DND-41 (cell line): ENCODE measurements around the gene MED12.

ENCODE experiments used
- ATAC-seq: fragments of 200-7000 bp; cut with Tn5 transposase; 3 replicates; pipeline ENCODE4 v1.9.1; 2021; ENCODE audit warnings: low read depth; ENCODE audit not compliant: insufficient read depth
- DNase-seq: peaks from one replicate; pipeline ENCODE4 v3.0.0-alpha.2; 2020
- H2AFZ ChIP-seq: 2 replicates; pipeline ENCODE4 v1.6.0; 2012; ENCODE audit warnings: low read depth, low read length
- H3K27ac ChIP-seq: 2 replicates; pipeline ENCODE4 v1.5.1; 2012; ENCODE audit warnings: low read length, inconsistent platforms
- H3K27me3 ChIP-seq: fragments of 200-600 bp; sonication (generic); 2 replicates; pipeline ENCODE4 v1.6.0; 2012; ENCODE audit warnings: low read length, mild to moderate bottlenecking, inconsistent platforms; ENCODE audit not compliant: insufficient read depth, poor library complexity
- H3K36me3 ChIP-seq: 2 replicates; pipeline ENCODE4 v1.5.1; 2012; ENCODE audit warnings: low read length, inconsistent platforms; ENCODE audit not compliant: insufficient read depth
- H3K4me1 ChIP-seq: 2 replicates; pipeline ENCODE4 v1.5.1; 2012; ENCODE audit warnings: mild to moderate bottlenecking, low read length; ENCODE audit not compliant: insufficient read depth
- H3K4me2 ChIP-seq: 2 replicates; pipeline ENCODE4 v1.6.0; 2012; ENCODE audit warnings: mild to moderate bottlenecking, moderate library complexity, low read length, inconsistent platforms; ENCODE audit not compliant: insufficient read depth
- H3K4me3 ChIP-seq, 2 experiments: fragments of 200-600 bp in 1 of 2; shearing (Covaris generic) in 1 of 2; 2 replicates each; pipeline ENCODE4 v1.5.1; 2012 to 2016; ENCODE audit warnings: inconsistent platforms in 2 of 2, low read length in 2 of 2, mild to moderate bottlenecking in 2 of 2, low read depth in 1 of 2, moderate library complexity in 1 of 2
- H3K79me2 ChIP-seq: 2 replicates; pipeline ENCODE4 v1.6.0; 2012; ENCODE audit warnings: low read length, inconsistent platforms; ENCODE audit not compliant: insufficient read depth
- H3K9ac ChIP-seq: 2 replicates; pipeline ENCODE4 v1.6.0; 2012; ENCODE audit warnings: low read depth, mild to moderate bottlenecking, inconsistent platforms, low read length, moderate library complexity
- H3K9me3 ChIP-seq: 2 replicates; pipeline ENCODE4 v1.5.1; 2012; ENCODE audit warnings: low read length, moderate library complexity, mild to moderate bottlenecking, inconsistent platforms; ENCODE audit not compliant: insufficient read depth, severe bottlenecking
- H4K20me1 ChIP-seq: 2 replicates; pipeline ENCODE4 v1.6.0; 2012; ENCODE audit warnings: low read length; ENCODE audit not compliant: insufficient read depth
- CTCF ChIP-seq: IDR thresholded peaks from 2 replicates; pipeline ENCODE4 v1.5.1; 2012; ENCODE audit warnings: borderline replicate concordance, low read length, moderate library complexity, mild to moderate bottlenecking; ENCODE audit not compliant: poor library complexity, severe bottlenecking; ENCODE audit errors: extremely low read depth
- EZH2 ChIP-seq: IDR thresholded peaks from 3 replicates; pipeline ENCODE4 v1.6.1; 2012; ENCODE audit warnings: borderline replicate concordance, low read depth, mild to moderate bottlenecking, moderate library complexity, low read length, inconsistent platforms; ENCODE audit not compliant: severe bottlenecking

MED12 gene

DNA sequence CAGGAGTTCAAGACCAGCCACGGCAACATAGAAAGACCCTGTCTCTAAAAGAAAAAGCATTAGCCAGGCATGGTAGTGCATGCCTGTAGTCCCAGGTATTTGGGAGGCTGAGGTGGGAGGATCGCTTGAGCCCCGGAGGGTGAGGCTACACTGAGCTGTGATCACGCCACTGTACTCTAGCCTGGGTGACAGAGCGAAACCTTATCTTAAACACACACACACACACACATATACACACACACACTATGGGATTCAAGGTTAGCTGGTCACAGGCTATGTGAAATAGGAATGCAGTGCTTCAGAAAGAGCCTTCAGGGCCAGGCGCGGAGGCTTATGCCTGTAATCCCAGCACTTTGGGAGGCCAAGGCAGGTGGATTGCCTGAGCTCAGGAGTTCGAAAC is 49.7 kb downstream of the MED12 start:
- H3K9ac ChIP-seq = no peak overlapping the region
- H3K4me1 ChIP-seq = no peaks in the 10 kb centered on the region
- no peaks in the 10 kb centered on the region for H4K20me1 ChIP-seq
- H3K4me3 ChIP-seq = no peak overlapping the region
- H3K79me2 ChIP-seq = peaks cover 7% of the 10 kb centered on the region; the same call in 1 of the 2 replicates
- TF ChIP-seq EZH2 = no peak
- TF ChIP-seq CTCF = no peak
- no peaks in the 10 kb centered on the region for H3K9me3 ChIP-seq
- no peaks in the 10 kb centered on the region for H3K27me3 ChIP-seq
- H3K27ac ChIP-seq = no peak overlapping the region
- no peak overlapping the region for H2AFZ ChIP-seq
- ATAC-seq (no peak), DNase-seq (no peak)
- H3K36me3 ChIP-seq = peaks cover 18% of the 10 kb centered on the region
- no peak overlapping the region for H3K4me2 ChIP-seq

DNA sequence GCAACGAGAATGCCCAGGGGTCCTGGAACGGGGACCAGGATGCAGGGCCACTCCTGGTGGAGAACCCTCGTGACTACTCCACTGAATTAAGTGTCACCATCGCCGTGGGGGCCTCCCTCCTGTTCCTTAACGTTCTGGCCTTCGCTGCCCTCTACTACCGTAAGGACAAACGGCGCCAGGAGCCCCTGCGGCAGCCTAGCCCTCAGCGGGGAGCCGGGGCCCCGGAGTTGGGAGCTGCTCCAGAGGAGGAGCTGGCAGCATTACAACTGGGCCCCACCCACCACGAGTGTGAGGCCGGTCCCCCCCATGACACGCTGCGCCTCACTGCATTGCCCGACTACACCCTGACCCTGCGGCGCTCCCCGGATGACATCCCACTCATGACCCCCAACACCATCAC is 51.2 kb downstream of the MED12 start:
- H3K36me3 ChIP-seq = peaks cover 19% of the 10 kb centered on the region
- no peak for TF ChIP-seq CTCF
- no peak for TF ChIP-seq EZH2
- H3K79me2 ChIP-seq = peaks cover 7% of the 10 kb centered on the region; the same call in 1 of the 2 replicates
- no peaks in the 10 kb centered on the region for H4K20me1 ChIP-seq
- H3K9ac ChIP-seq = no peak overlapping the region
- ATAC-seq = no peak
- no peak overlapping the region for H3K4me3 ChIP-seq
- no peak overlapping the region for H3K27ac ChIP-seq
- no peak overlapping the region for H3K4me2 ChIP-seq
- no peaks in the 10 kb centered on the region for H3K27me3 ChIP-seq
- no peak for DNase-seq
- no peak overlapping the region for H2AFZ ChIP-seq
- no peaks in the 10 kb centered on the region for H3K9me3 ChIP-seq
- no peaks in the 10 kb centered on the region for H3K4me1 ChIP-seq

GRCh38 chrX:71170660-71171059 is 52.3 kb downstream of the MED12 start:
- Histone ChIP-seq H3K9me3 (no peaks in the 10 kb centered on the region), H3K4me1 (no peaks in the 10 kb centered on the region), H3K79me2 (peaks cover 7% of the 10 kb centered on the region; the same call in 1 of the 2 replicates), H3K36me3 (peaks cover 24% of the 10 kb centered on the region), H3K27ac (no peak overlapping the region), H4K20me1 (no peaks in the 10 kb centered on the region), H2AFZ (no peak overlapping the region), H3K4me2 (no peak overlapping the region), H3K4me3 (no peak overlapping the region), H3K9ac (no peak overlapping the region), H3K27me3 (no peaks in the 10 kb centered on the region)
- ATAC-seq (no peak), DNase-seq (no peak)
- TF ChIP-seq EZH2 = no peak
- TF ChIP-seq CTCF = no peak

DNA sequence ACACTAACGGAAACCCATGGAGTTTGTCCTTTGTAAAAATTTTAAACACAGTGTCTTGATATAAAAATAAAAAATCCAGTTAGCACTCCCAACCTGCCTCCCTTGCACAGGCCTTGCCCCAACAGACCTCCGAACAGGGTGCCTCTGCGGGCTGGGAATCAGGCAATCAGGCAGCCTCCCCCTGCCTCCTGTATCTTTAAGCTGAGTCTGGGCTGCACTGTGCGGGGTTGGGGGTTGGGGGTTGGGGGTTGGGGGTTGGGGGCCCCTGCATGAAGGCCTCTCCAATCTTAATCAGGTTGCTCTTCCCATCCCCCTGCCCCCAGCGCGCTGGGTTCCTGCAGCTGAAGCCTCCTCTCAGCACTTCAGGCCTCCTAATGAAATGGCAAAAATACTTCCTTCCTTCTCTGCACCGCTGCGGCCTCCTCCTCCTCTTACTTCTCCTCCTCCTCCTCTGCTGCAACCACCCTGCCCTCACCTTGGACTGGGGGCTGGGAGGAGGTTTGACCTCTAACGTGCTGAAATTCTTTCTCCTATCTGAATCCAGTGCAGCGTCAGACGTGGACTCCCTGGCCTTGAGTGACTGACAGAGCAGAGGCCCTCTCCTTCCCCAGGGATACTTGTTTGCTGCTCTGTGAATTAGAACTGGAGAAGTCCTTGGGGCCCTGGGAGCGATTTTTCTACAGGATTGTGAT is 52.9 kb downstream of the MED12 start:
- Histone ChIP-seq H3K4me1 (no peaks in the 10 kb centered on the region), H3K36me3 (peaks cover 24% of the 10 kb centered on the region), H4K20me1 (no peaks in the 10 kb centered on the region), H3K4me3 (no peak overlapping the region), H3K4me2 (no peak overlapping the region), H3K27ac (no peak overlapping the region), H3K79me2 (peaks cover 7% of the 10 kb centered on the region; the same call in 1 of the 2 replicates), H3K9ac (no peak overlapping the region), H3K27me3 (no peaks in the 10 kb centered on the region), H3K9me3 (no peaks in the 10 kb centered on the region), H2AFZ (no peak overlapping the region)
- no peak for TF ChIP-seq CTCF
- TF ChIP-seq EZH2 = no peak
- DNase-seq (no peak), ATAC-seq (no peak; the same call in 2 of the 3 replicates)
